IMR-90 (cell line): ENCODE data around the gene KIF20B. TPM values are rescaled to one million over a fixed set of nuclear protein-coding genes. Genes with fewer than 3 reads are reported as not detected.

Experiments used
- ATAC-seq: fragments of 200-7000 bp; cut with Tn5 transposase; 2 replicates; pipeline ENCODE4 v1.9.1; 2020; ENCODE audit warnings: low read depth, mild to moderate bottlenecking, moderate library complexity
- BruUV-seq: library from RNA; stranded (reverse); fragments of 400-500 nt; replicated peaks from 2 replicates; lab custom pipeline; 2021; lab: Mats Ljungman, UMichigan
- CTCF ChIA-PET: fragments of 300-600 bp; formaldehyde crosslinking; extraction: SDS; loops from one replicate; lab custom pipeline; 2021; ENCODE audit warnings: antibody characterized with exemption; lab: Yijun Ruan, JAX
- POLR2A ChIA-PET: fragments of 300-600 bp; sonication (Branson Sonifier 250); formaldehyde crosslinking; loops from one replicate; lab custom pipeline; 2022; ENCODE audit warnings: antibody characterized with exemption; ENCODE audit not compliant: unreplicated experiment; lab: Charles Lee
- DNase-seq: peaks from one replicate; pipeline ENCODE4 v3.0.0; 2013
- H2AFZ ChIP-seq: replicated peaks from 2 replicates; pipeline ENCODE3; 2013; ENCODE audit warnings: low read length, mild to moderate bottlenecking; ENCODE audit not compliant: poor library complexity
- H2AK5ac ChIP-seq: 2 replicates; pipeline ENCODE4 v1.6.1; 2013; ENCODE audit warnings: low read depth, low read length, inconsistent platforms
- H2AK9ac ChIP-seq: replicated peaks from 2 replicates; pipeline ENCODE3; 2013; ENCODE audit warnings: mild to moderate bottlenecking, low read depth, low read length, moderate library complexity; ENCODE audit not compliant: poor library complexity
- H2BK120ac ChIP-seq: 2 replicates; pipeline ENCODE4 v1.6.1; 2013; ENCODE audit warnings: low read depth, low read length, inconsistent platforms
- H2BK15ac ChIP-seq: 3 replicates; pipeline ENCODE4 v1.6.1; 2013; ENCODE audit warnings: low read depth, low read length, inconsistent platforms
- H2BK20ac ChIP-seq: 2 replicates; pipeline ENCODE4 v1.6.1; 2013; ENCODE audit warnings: low read depth, mild to moderate bottlenecking, inconsistent platforms, low read length, moderate library complexity
- H2BK5ac ChIP-seq: 2 replicates; pipeline ENCODE4 v1.6.1; 2013; ENCODE audit warnings: mild to moderate bottlenecking, low read depth, low read length, inconsistent platforms; ENCODE audit not compliant: poor library complexity, severe bottlenecking
- H3K14ac ChIP-seq: replicated peaks from 2 replicates; pipeline ENCODE4 v1.6.1; 2013; ENCODE audit warnings: low read depth, low read length, inconsistent platforms
- H3K18ac ChIP-seq: 2 replicates; pipeline ENCODE4 v1.6.1; 2013; ENCODE audit warnings: low read depth, low read length, control low read depth
- H3K23ac ChIP-seq: 2 replicates; pipeline ENCODE4 v1.6.1; 2013; ENCODE audit warnings: low read depth, low read length, inconsistent platforms
- H3K27ac ChIP-seq: 2 replicates; pipeline ENCODE4 v1.5.1; 2013; ENCODE audit warnings: mild to moderate bottlenecking, control low read depth, low read length; ENCODE audit not compliant: insufficient read depth
- H3K27me3 ChIP-seq: 2 replicates; pipeline ENCODE4 v1.6.1; 2013; ENCODE audit warnings: low read length; ENCODE audit not compliant: control insufficient read depth, insufficient read depth
- H3K36me3 ChIP-seq: 2 replicates; pipeline ENCODE4 v1.6.1; 2013; ENCODE audit warnings: low read length, mixed read lengths; ENCODE audit not compliant: control insufficient read depth, insufficient read depth
- H3K4ac ChIP-seq: 2 replicates; pipeline ENCODE4 v1.6.1; 2013; ENCODE audit warnings: low read depth, low read length, inconsistent platforms
- H3K4me1 ChIP-seq: 2 replicates; pipeline ENCODE4 v1.6.1; 2013; ENCODE audit warnings: low read length, mixed read lengths; ENCODE audit not compliant: control insufficient read depth, insufficient read depth
- H3K4me2 ChIP-seq: 2 replicates; pipeline ENCODE4 v1.6.1; 2013; ENCODE audit warnings: low read depth, mild to moderate bottlenecking, control low read depth, low read length, moderate library complexity
- H3K4me3 ChIP-seq: 2 replicates; pipeline ENCODE4 v1.5.1; 2013; ENCODE audit warnings: low read depth, mild to moderate bottlenecking, control low read depth, low read length, moderate library complexity; ENCODE audit not compliant: insufficient read depth
- H3K56ac ChIP-seq: 2 replicates; pipeline ENCODE4 v1.6.1; 2013; ENCODE audit warnings: low read length, inconsistent platforms; ENCODE audit not compliant: insufficient read depth; ENCODE audit errors: extremely low read depth
- H3K79me1 ChIP-seq, 2 experiments: 2 replicates each; pipeline ENCODE4 v1.6.1; 2013; ENCODE audit warnings: low read length in 2 of 2, inconsistent platforms in 1 of 2, low read depth in 1 of 2
- H3K9ac ChIP-seq: 2 replicates; pipeline ENCODE4 v1.6.1; 2013; ENCODE audit warnings: low read depth, low read length, control low read depth
- H3K9me1 ChIP-seq: 2 replicates; pipeline ENCODE4 v1.6.1; 2013; ENCODE audit warnings: low read length, inconsistent platforms; ENCODE audit not compliant: insufficient read depth
- H3K9me3 ChIP-seq: 2 replicates; pipeline ENCODE4 v1.6.1; 2013; ENCODE audit warnings: low read length; ENCODE audit not compliant: control insufficient read depth, insufficient read depth
- H4K20me1 ChIP-seq: 2 replicates; pipeline ENCODE4 v1.6.1; 2013; ENCODE audit warnings: low read length, inconsistent platforms; ENCODE audit not compliant: insufficient read depth
- H4K5ac ChIP-seq: 2 replicates; pipeline ENCODE4 v1.6.1; 2013; ENCODE audit warnings: mild to moderate bottlenecking, low read depth, low read length, control low read depth
- H4K8ac ChIP-seq, 2 experiments: 2 replicates each; pipeline ENCODE4 v1.6.1; 2013; ENCODE audit warnings: low read depth in 2 of 2, low read length in 2 of 2, control low read depth in 1 of 2, inconsistent platforms in 1 of 2
- H4K91ac ChIP-seq: 2 replicates; pipeline ENCODE4 v1.6.1; 2013; ENCODE audit warnings: low read depth, low read length, inconsistent platforms; ENCODE audit not compliant: insufficient read depth
- BHLHE40 ChIP-seq: fragments of 150-350 bp; IDR thresholded peaks from 2 replicates; pipeline ENCODE4 v1.6.1; 2016; ENCODE audit warnings: mild to moderate bottlenecking, low read depth, low read length
- CHD1 ChIP-seq: IDR thresholded peaks from 2 replicates; pipeline ENCODE4 v1.6.1; 2012; ENCODE audit warnings: low read depth, low read length, improper control_type of control experiment
- CTCF ChIP-seq: conservative IDR thresholded peaks from 2 replicates; pipeline ENCODE4 v1.5.1; 2012; ENCODE audit warnings: mild to moderate bottlenecking, low read depth, low read length, improper control_type of control experiment
- FOS ChIP-seq: fragments of 150-350 bp; IDR thresholded peaks from 2 replicates; pipeline ENCODE4 v1.6.1; 2016; ENCODE audit warnings: low read depth, low read length
- MAFK ChIP-seq: IDR thresholded peaks from 2 replicates; pipeline ENCODE4 v1.6.1; 2012; ENCODE audit warnings: low read depth, low read length, improper control_type of control experiment
- MXI1 ChIP-seq: IDR thresholded peaks from 2 replicates; pipeline ENCODE4 v1.6.1; 2012; ENCODE audit warnings: low read depth, mild to moderate bottlenecking, low read length, moderate library complexity, borderline replicate concordance
- NFE2L2 ChIP-seq: fragments of 150-350 bp; IDR thresholded peaks from 2 replicates; pipeline ENCODE4 v1.6.1; 2016; ENCODE audit warnings: low read depth, mild to moderate bottlenecking, low read length
- POLR2A ChIP-seq: IDR thresholded peaks from 2 replicates; pipeline ENCODE4 v1.6.1; 2012; ENCODE audit warnings: mild to moderate bottlenecking, low read depth, low read length
- RAD21 ChIP-seq: IDR thresholded peaks from 2 replicates; pipeline ENCODE4 v1.6.1; 2012; ENCODE audit warnings: low read length, improper control_type of control experiment
- RCOR1 ChIP-seq: IDR thresholded peaks from 2 replicates; pipeline ENCODE4 v1.6.1; 2012; ENCODE audit warnings: mild to moderate bottlenecking, low read length, improper control_type of control experiment; ENCODE audit not compliant: insufficient replicate concordance
- RFX5 ChIP-seq: IDR thresholded peaks from 2 replicates; pipeline ENCODE4 v1.8.0; 2012; ENCODE audit warnings: low read depth, mild to moderate bottlenecking, low read length, moderate library complexity
- SMC3 ChIP-seq: fragments of 150-350 bp; IDR thresholded peaks from 2 replicates; pipeline ENCODE4 v1.6.1; 2016; ENCODE audit warnings: low read depth, mild to moderate bottlenecking, antibody characterized with exemption, low read length, moderate library complexity
- WGBS, 2 experiments: methylation state at CpG; one replicate each; pipeline versions ENCODE4 v1.1.5 to v1.1.7; 2013; ENCODE audit warnings: missing lambda C conversion rate in 2 of 2; ENCODE audit not compliant: insufficient read length in 1 of 2; ENCODE audit errors: extremely low coverage in 2 of 2; 5-methylcytosine and 5-hydroxymethylcytosine counted together
- dilution Hi-C: fragments of 300-500 bp; cut with HindIII; formaldehyde crosslinking; loops from one replicate; pipeline ENCODE4 v1.14.3; 2018; ENCODE audit warnings: low sequenced_read_pairs; ENCODE audit not compliant: unreplicated experiment
- in situ Hi-C: fragments of 300-500 bp; cut with MboI; formaldehyde crosslinking; loops from 3 replicates; pipeline ENCODE4 v1.14.3; 2019; ENCODE audit warnings: low sequenced_read_pairs, inconsistent platforms, mixed read lengths
- intact Hi-C: fragments of 100-400 bp; cut with micrococcal nuclease; formaldehyde crosslinking; loops from 2 replicates; pipeline ENCODE4 v1.10.0; 2022
- polyA plus RNA-seq, 3 experiments: library from polyadenylated mRNA; depleted of rRNA; stranded (reverse); fragments of >200 nt; gene quantifications; 2 replicates each; pipeline ENCODE4 v1.2.3, GENCODE V29; 2012; ENCODE audit warnings: low replicate concordance in 1 of 3
- total RNA-seq: library from RNA; depleted of rRNA; stranded (reverse); fragments of >200 nt; gene quantifications from 2 replicates; pipeline ENCODE4 v1.2.3, GENCODE V29; 2012
- TF ChIP-seq, protein P1 (sequence below): fragments of 150-350 bp; IDR thresholded peaks from 2 replicates; pipeline ENCODE4 v1.6.1; 2017; ENCODE audit warnings: mild to moderate bottlenecking, antibody characterized with exemption, low read length, low read depth

Gene KIF20B
- total and polyA plus RNA-seq, 2 of the 4 experiments (the other 2 are of a cell fraction): 3.1 to 23.5 TPM

DNA sequence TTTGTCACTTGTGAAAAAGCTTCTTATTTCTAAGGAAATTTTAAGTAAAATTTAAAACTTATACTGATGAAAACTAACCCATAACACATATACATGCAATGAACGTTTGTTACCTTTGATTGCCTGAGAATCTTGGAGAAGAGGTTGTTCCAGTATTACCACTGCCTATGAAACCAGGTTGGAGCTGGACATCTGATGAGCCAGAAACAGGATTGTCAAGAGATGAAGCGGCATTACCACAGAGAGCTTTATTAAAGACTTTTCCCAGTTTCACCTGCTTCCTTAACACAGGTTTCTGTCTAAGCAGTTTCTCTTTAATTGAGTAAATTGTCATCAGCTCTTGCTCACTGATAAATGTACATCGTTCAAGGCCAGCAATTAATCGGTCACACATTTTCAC is 9.0 kb upstream of the KIF20B start:
- Histone ChIP-seq H2BK20ac (no peak overlapping the region), H2BK5ac (no peak overlapping the region), H3K27ac (no peak overlapping the region), H3K9ac (no peak overlapping the region), H3K9me3 (no peaks in the 10 kb centered on the region), H3K4me2 (no peak overlapping the region), H3K14ac (no peak overlapping the region), H3K27me3 (no peaks in the 10 kb centered on the region), H3K18ac (no peak overlapping the region), H3K4ac (no peak overlapping the region), H4K91ac (no peak overlapping the region), H4K5ac (no peak overlapping the region), H4K20me1 (no peaks in the 10 kb centered on the region), H4K8ac (no peak overlapping the region), H3K4me3 (no peak overlapping the region), H3K36me3 (no peaks in the 10 kb centered on the region), H3K23ac (no peak overlapping the region), H2BK15ac (no peak overlapping the region), H2AFZ (no peak overlapping the region), H3K79me1 (no peaks in the 10 kb centered on the region; a peak in 1 of 4 replicates), H2AK9ac (no peak overlapping the region), H3K4me1 (no peaks in the 10 kb centered on the region), H2AK5ac (no peak overlapping the region), H3K56ac (no peak overlapping the region), H3K9me1 (no peaks in the 10 kb centered on the region), H2BK120ac (no peak overlapping the region)
- no peak for ATAC-seq
- POLR2A ChIA-PET: no interaction called here
- dilution Hi-C loops: no loop called here
- no TSS peak for BruUV-seq
- TF ChIP-seq RFX5: no peak
- no peak for TF ChIP-seq MXI1
- TF ChIP-seq, protein P1, sequence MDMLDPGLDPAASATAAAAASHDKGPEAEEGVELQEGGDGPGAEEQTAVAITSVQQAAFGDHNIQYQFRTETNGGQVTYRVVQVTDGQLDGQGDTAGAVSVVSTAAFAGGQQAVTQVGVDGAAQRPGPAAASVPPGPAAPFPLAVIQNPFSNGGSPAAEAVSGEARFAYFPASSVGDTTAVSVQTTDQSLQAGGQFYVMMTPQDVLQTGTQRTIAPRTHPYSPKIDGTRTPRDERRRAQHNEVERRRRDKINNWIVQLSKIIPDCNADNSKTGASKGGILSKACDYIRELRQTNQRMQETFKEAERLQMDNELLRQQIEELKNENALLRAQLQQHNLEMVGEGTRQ: no peak
- no peak for TF ChIP-seq RAD21
- no peak for TF ChIP-seq CHD1
- TF ChIP-seq MAFK: no peak
- TF ChIP-seq BHLHE40: no peak
- TF ChIP-seq POLR2A: no peak
- no peak for TF ChIP-seq FOS
- no peak for TF ChIP-seq NFE2L2
- TF ChIP-seq SMC3: no peak
- no peak for TF ChIP-seq CTCF
- TF ChIP-seq RCOR1: no peak
- DNase-seq: no peak
- CTCF ChIA-PET: interaction anchor here (1.1 kb wide), 1 partner anchor 9 kb away, joined by 3 read pairs; the partner anchor contains the start of gene KIF20B
- in situ Hi-C loops: no loop called here
- intact Hi-C loops: no loop called here
- WGBS, 2 experiments: 93% methylated on average over 2 of the region's 4 CpGs; no CpG with 5 or more reads in 1 of the 2 experiments
